PC-9 (cell line): Measurements from ENCODE around the gene AGBL4. TPM values are rescaled to one million over a fixed set of nuclear protein-coding genes. Genes with fewer than 3 reads are reported as not detected.

Experiments
- BruUV-seq: library from RNA; stranded (reverse); fragments of 400-500 nt; replicated peaks from 2 replicates; lab custom pipeline; 2021; lab: Mats Ljungman, UMichigan
- CTCF ChIA-PET: fragments of 300-600 bp; sonication (Branson Sonifier 250); formaldehyde crosslinking; loops from one replicate; lab custom pipeline; 2022; ENCODE audit warnings: antibody characterized with exemption; lab: Charles Lee
- POLR2A ChIA-PET: fragments of 300-600 bp; sonication (Branson Sonifier 250); formaldehyde crosslinking; loops from one replicate; lab custom pipeline; 2022; ENCODE audit warnings: antibody characterized with exemption; ENCODE audit not compliant: unreplicated experiment; lab: Charles Lee
- DNase-seq, 2 experiments: peaks; one replicate each; pipeline versions ENCODE4 v3.0.0 to v3.0.0-alpha.2; 2015 to 2022; ENCODE audit warnings: mixed read lengths in 1 of 2
- H2AFZ ChIP-seq: fragments of 200-600 bp; sonication (generic); 2 replicates; pipeline ENCODE4 v1.8.1; 2017; ENCODE audit warnings: antibody characterized with exemption
- H3F3A ChIP-seq: fragments of 200-600 bp; sonication (generic); 2 replicates; pipeline ENCODE4 v1.8.1; 2017; ENCODE audit warnings: antibody characterized with exemption, mild to moderate bottlenecking, low read depth; ENCODE audit not compliant: insufficient read depth
- H3K27ac ChIP-seq: fragments of 200-600 bp; sonication (generic); 2 replicates; pipeline ENCODE4 v1.6.1; 2016; ENCODE audit warnings: mixed run types
- H3K27me3 ChIP-seq: fragments of 200-600 bp; sonication (generic); 2 replicates; pipeline ENCODE4 v1.6.1; 2016; ENCODE audit warnings: low read depth, mixed run types; ENCODE audit not compliant: insufficient read depth
- H3K36me3 ChIP-seq: fragments of 200-600 bp; sonication (generic); 2 replicates; pipeline ENCODE4 v1.6.1; 2016; ENCODE audit warnings: low read depth, mixed run types
- H3K4me1 ChIP-seq: fragments of 200-600 bp; sonication (generic); replicated peaks from 2 replicates; pipeline ENCODE4 v1.6.1; 2016; ENCODE audit warnings: mixed run types; ENCODE audit not compliant: insufficient read depth
- H3K4me2 ChIP-seq: fragments of 200-600 bp; sonication (generic); 2 replicates; pipeline ENCODE4 v1.6.1; 2017; ENCODE audit warnings: mixed run types
- H3K4me3 ChIP-seq: fragments of 200-600 bp; sonication (generic); 2 replicates; pipeline ENCODE4 v1.6.1; 2016; ENCODE audit warnings: mixed run types
- H3K79me2 ChIP-seq: fragments of 200-600 bp; sonication (generic); 2 replicates; pipeline ENCODE4 v1.6.1; 2017; ENCODE audit warnings: low read depth, mixed run types
- H3K9me2 ChIP-seq: fragments of 200-600 bp; sonication (generic); 2 replicates; pipeline ENCODE4 v1.8.1; 2017; ENCODE audit warnings: mild to moderate bottlenecking; ENCODE audit not compliant: insufficient read depth
- H3K9me3 ChIP-seq: fragments of 200-600 bp; sonication (generic); 2 replicates; pipeline ENCODE4 v1.8.1; 2016; ENCODE audit warnings: low read depth; ENCODE audit not compliant: insufficient read depth
- H4K20me1 ChIP-seq: fragments of 200-600 bp; sonication (generic); 2 replicates; pipeline ENCODE4 v1.8.1; 2017; ENCODE audit not compliant: insufficient read depth
- EZH2 ChIP-seq: fragments of 200-600 bp; sonication (generic); IDR thresholded peaks from 2 replicates; pipeline ENCODE4 v1.8.0; 2017; ENCODE audit warnings: antibody characterized with exemption, low read depth
- intact Hi-C: fragments of 100-400 bp; cut with micrococcal nuclease; formaldehyde crosslinking; loops from one replicate; pipeline ENCODE4 v1.10.0; 2022; ENCODE audit not compliant: unreplicated experiment
- total RNA-seq: library from RNA; stranded (reverse); gene quantifications from 2 replicates; pipeline ENCODE4 v1.2.3, GENCODE V29; 2021
- TF ChIP-seq, protein P1 (sequence below): fragments of 200-600 bp; sonication (generic); conservative IDR thresholded peaks from 2 replicates; pipeline ENCODE4 v1.6.1; 2017; ENCODE audit warnings: mixed run types, antibody characterized with exemption, mild to moderate bottlenecking, moderate library complexity

Gene AGBL4
- total RNA-seq, 1 experiment from 2014 or later, result not detected

DNA sequence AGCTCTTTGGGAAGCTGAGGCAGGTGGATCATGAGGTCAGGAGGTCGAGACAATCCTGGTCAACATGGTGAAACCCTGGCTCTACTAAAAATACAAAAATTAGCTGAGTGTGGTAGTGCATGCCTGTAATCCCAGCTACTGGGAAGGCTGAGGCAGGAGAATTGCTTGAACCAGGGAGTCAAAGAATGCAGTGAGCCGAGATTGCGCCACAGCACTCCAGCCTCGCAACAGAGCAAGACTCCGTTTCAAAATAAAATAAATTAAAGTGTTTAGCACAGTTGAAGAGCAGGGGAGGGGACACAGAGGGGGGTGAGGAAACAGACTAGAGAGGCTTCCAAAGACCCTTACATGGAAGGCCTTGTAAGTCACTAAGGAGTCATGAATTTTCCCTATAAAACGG is 1420.5 kb downstream of the AGBL4 start:
- Histone ChIP-seq H3K9me2 (no peaks in the 10 kb centered on the region), H3F3A (no peaks in the 10 kb centered on the region), H3K79me2 (no peaks in the 10 kb centered on the region), H3K4me2 (no peak overlapping the region), H4K20me1 (no peaks in the 10 kb centered on the region), H3K4me3 (no peak overlapping the region), H3K27me3 (peaks cover 21% of the 10 kb centered on the region), H3K4me1 (no peaks in the 10 kb centered on the region), H3K27ac (no peak overlapping the region), H3K9me3 (no peaks in the 10 kb centered on the region), H2AFZ (no peak overlapping the region), H3K36me3 (no peaks in the 10 kb centered on the region)
- ChIA-PET POLR2A (no interaction called here), CTCF (no interaction called here)
- TF ChIP-seq, protein P1, sequence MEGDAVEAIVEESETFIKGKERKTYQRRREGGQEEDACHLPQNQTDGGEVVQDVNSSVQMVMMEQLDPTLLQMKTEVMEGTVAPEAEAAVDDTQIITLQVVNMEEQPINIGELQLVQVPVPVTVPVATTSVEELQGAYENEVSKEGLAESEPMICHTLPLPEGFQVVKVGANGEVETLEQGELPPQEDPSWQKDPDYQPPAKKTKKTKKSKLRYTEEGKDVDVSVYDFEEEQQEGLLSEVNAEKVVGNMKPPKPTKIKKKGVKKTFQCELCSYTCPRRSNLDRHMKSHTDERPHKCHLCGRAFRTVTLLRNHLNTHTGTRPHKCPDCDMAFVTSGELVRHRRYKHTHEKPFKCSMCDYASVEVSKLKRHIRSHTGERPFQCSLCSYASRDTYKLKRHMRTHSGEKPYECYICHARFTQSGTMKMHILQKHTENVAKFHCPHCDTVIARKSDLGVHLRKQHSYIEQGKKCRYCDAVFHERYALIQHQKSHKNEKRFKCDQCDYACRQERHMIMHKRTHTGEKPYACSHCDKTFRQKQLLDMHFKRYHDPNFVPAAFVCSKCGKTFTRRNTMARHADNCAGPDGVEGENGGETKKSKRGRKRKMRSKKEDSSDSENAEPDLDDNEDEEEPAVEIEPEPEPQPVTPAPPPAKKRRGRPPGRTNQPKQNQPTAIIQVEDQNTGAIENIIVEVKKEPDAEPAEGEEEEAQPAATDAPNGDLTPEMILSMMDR, result no peak
- intact Hi-C loops, result no loop called here
- DNase-seq, result no peak
- BruUV-seq, result no TSS peak

DNA sequence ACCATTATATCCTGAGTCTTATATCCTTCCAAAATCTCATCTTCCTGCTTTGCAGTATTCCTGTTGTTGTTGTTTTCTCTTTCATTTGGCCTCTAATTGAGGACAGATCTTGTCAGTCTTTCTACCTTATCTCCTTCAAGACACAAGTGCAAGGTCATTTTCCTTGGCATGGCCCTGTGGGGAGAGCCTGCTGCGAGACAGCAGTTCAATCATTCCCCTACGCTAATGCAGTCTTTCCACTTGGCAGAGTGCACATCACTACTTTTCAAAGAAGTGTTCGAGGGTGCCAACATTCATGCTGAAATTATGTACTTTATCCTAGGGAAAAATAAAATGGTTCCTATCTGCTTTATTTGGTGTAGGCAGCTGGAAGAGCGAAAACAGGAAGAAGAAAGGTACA is 1421.4 kb downstream of the AGBL4 start:
- Histone ChIP-seq H3K4me2 (no peak overlapping the region), H3K9me2 (no peaks in the 10 kb centered on the region), H3K4me3 (no peak overlapping the region), H4K20me1 (no peaks in the 10 kb centered on the region), H3K27me3 (peaks cover 21% of the 10 kb centered on the region), H3K4me1 (no peaks in the 10 kb centered on the region), H3K27ac (no peak overlapping the region), H3K9me3 (no peaks in the 10 kb centered on the region), H2AFZ (no peak overlapping the region), H3F3A (no peaks in the 10 kb centered on the region), H3K79me2 (no peaks in the 10 kb centered on the region), H3K36me3 (no peaks in the 10 kb centered on the region)
- ChIA-PET CTCF (no interaction called here), POLR2A (no interaction called here)
- no TSS peak for BruUV-seq
- intact Hi-C loops, result no loop called here
- DNase-seq, result no peak
- TF ChIP-seq EZH2, result no peak

DNA sequence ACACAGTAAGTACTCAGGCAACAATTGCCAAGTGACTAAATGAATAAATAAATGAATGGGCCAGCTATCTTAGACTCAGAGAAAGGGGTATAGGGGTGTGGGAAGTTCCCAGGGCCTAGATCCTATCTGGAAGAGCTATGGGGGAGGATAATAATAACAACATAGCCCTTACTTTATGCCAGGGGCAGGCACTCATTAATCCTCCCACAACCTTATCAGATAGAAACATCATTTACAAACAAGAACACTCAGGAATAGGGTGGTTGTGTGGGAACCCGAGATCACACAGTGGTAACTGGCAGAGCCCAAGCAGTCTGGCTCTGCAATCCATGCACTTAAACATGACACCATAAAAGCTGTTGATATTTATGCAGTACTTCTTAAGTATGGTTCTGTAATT is 1423.6 kb downstream of the AGBL4 start:
- intact Hi-C loops, result no loop called here
- Histone ChIP-seq H3K79me2 (no peaks in the 10 kb centered on the region), H3K27me3 (peaks cover 30% of the 10 kb centered on the region), H3K36me3 (no peaks in the 10 kb centered on the region), H3K4me3 (no peak overlapping the region), H3K9me2 (no peaks in the 10 kb centered on the region), H3K4me1 (no peaks in the 10 kb centered on the region), H3F3A (no peaks in the 10 kb centered on the region), H3K4me2 (no peak overlapping the region), H3K27ac (no peak overlapping the region), H4K20me1 (no peaks in the 10 kb centered on the region), H2AFZ (no peak overlapping the region), H3K9me3 (no peaks in the 10 kb centered on the region)
- TF ChIP-seq, protein P1, result no peak
- no peak for TF ChIP-seq EZH2
- ChIA-PET CTCF (no interaction called here), POLR2A (no interaction called here)
- no TSS peak for BruUV-seq
- DNase-seq, result no peak

DNA sequence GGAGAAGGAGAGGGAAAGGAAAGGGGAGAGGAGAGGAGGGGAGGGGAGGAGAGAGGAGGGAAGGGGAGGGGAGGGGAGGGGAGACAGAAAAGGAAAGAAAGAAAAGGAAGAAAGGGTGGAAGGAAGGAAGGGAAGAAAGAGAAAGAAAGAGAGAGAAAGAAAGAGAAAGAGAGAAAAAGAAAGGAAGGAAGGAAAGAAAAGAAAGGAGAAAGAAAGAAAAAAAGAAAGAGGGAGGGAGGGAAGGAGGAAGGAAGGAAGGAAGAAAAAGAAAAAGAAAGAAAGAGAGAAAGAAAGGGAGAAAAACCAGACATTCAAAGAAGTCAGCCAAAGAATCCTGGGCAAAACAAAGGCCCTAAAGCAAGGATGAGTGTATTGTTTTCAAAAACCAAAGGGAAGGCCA is 1426.1 kb downstream of the AGBL4 start:
- no peaks in the 10 kb centered on the region for H3K9me3 ChIP-seq
- no peaks in the 10 kb centered on the region for H3K4me1 ChIP-seq
- H2AFZ ChIP-seq, result no peak overlapping the region
- intact Hi-C loops, result no loop called here
- no peaks in the 10 kb centered on the region for H4K20me1 ChIP-seq
- no peak for DNase-seq
- no TSS peak for BruUV-seq
- H3K27ac ChIP-seq, result no peak overlapping the region
- H3K27me3 ChIP-seq, result peaks cover 12% of the 10 kb centered on the region; the same call in 1 of the 2 replicates
- no peak overlapping the region for H3K4me3 ChIP-seq
- TF ChIP-seq, protein P1, result no peak
- no peak for TF ChIP-seq EZH2
- H3K79me2 ChIP-seq, result no peaks in the 10 kb centered on the region
- CTCF ChIA-PET, result no interaction called here
- H3F3A ChIP-seq, result no peaks in the 10 kb centered on the region
- H3K36me3 ChIP-seq, result no peaks in the 10 kb centered on the region
- POLR2A ChIA-PET, result no interaction called here
- no peaks in the 10 kb centered on the region for H3K9me2 ChIP-seq
- H3K4me2 ChIP-seq, result no peak overlapping the region
